Activated CD4-positive, alpha-beta T cell treated with anti-CD3 and anti-CD28 coated beads, Interleukin-2, Interleukin-6, amounts not matched to agents 100 ng/mL and 50 ng/mL, durations not matched to agents 16 hours and 8 hours (primary cell): Measurements from ENCODE around the gene SUN5.
A peak's percentile ranks its signal among the peaks of the same experiment; 100 is the strongest.

Source experiments
- DNase-seq: peaks from one replicate; pipeline ENCODE4 v3.0.0-alpha.2; 2020

Gene SUN5

DNA sequence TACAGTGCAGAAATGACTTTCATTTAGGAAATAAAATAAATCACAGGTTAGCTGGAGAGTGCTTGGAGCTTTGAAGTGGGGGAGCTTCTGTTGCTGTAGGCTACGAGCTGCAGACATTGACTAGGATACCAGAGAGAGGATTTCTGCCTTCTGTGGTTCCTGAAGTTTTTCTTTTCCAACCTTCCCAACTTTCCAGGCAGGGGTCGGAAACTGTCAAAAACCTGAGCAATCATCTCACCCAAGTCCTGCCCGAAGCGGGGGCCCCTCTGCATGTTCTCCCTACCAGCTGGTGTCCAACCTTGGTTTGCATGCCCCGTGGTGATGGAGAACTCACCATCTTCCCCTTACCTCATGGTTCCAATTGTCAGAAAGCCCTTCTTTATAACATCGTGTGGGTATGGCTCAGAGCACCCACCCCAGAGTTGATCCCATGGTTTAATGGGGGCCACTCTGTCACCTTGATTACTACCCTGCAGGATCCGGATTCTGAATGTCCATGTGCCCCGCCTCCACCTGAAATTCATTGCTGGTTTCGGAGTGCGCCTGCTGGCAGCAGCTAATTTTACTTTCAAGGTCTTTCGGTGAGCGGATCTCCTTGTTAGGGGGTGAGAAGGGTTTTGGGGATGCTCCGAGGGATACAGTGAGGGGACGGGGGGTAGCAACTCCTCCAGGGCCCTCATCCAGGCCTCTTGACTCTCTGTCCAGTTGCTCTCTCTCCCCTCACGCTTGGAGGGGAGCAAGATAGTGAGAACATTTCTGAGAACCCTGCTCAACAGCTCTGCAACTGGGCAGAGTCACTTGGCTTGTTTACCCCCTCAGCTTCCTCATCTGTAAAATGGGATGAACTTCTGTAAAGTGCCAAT is 8.3 kb upstream of the SUN5 start:
- DNase-seq: no peak

DNA sequence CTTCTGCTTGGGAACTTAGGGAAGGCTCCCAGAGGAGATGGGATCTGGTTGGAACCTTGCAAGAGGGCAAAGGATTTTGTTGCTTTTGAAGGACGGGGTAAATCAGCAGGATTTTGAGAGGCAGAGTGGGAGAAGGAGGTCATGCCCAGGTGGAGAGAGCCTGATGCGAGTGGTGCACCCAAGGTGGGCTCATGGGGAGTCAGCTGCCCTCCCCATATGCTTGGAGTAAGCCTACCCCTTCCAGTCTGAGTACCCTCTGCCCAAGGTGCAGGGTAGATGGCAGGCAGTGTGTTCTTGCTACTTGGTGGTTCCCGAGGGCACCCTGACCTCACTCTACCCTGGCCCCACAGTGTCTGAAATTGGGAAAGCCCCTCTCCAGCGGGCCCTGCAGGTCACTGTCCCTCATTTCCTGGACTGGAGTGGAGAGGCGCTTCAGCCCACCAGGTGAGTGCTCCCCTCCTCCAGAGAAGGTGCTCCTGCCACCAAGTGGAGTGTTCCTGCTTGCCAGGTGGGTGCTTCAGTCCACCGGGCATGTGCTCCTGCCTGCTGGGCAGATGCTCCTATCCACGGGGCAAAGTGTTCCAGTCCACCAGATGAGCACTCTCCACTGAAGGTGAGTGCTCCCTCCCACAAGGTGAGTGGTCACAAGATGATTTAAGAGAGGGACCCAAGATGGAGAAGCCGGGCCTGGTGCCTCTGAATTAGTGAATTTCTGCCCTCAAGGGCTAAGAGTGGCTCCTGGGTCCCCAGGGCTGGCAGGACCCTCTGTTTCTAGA is 6.6 kb upstream of the SUN5 start:
- DNase-seq: no peak

DNA sequence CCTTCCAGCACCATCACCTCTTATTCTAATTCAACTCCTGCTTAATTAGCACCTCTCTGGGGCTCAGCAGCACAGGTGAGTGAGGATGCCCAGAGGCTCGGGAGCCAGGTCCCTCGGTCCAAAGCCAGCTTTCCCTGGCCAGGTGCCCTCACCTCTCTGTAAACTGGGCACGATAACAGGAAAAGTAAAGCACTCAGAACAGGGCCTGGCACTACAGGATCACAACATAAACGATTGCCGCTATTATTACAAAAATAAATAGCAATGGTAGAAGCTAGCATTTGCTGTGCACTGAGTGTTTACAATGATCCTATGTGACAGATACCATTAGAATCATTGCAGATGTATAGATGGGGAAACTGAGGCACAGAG is 5.9 kb upstream of the SUN5 start:
- DNase-seq: no peak

DNA sequence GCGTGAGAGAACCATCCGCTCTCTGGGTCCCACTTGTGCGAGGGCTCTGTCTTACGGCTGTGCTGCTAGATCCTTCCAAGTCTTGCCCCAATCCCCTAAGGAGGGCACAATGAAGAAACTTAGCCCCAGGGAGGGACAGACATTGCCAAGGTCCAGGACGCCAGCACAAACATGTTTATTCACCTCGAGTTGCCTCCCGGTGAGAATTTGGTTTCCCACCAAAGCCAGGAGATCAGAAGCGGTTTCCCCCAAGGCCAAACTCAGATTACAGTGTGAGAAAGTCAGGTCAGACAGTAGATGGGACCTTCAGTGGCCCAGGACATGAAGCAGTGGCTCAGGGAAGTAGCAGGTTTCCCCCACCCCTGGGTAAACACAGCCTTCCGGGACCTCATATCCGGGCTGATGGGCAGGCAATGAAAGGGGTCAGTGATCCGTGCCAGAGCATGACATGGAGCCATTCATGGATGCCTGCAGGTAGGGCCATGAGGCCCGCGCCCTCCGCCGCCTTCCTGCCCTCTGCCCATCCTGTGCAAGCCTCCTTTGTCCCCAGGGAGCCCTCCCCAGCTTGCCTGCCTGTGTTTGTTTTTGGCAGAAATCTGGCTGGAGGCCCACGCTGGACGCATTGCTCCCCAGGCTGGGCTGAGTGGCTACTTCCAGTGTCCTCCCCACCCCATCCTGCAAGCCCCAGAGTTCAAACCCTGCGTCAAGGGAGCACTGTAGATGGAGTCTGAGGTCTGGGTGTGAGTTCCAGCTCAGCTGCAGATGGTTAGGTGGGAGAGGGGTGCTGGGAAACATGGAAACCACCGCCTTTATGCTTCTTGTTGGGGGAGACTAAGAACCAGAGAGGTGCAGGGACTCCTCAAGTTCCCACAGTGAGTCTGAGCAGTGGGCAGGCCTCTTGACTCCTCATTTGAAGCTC is 5.2 kb upstream of the SUN5 start:
- no peak for DNase-seq

DNA sequence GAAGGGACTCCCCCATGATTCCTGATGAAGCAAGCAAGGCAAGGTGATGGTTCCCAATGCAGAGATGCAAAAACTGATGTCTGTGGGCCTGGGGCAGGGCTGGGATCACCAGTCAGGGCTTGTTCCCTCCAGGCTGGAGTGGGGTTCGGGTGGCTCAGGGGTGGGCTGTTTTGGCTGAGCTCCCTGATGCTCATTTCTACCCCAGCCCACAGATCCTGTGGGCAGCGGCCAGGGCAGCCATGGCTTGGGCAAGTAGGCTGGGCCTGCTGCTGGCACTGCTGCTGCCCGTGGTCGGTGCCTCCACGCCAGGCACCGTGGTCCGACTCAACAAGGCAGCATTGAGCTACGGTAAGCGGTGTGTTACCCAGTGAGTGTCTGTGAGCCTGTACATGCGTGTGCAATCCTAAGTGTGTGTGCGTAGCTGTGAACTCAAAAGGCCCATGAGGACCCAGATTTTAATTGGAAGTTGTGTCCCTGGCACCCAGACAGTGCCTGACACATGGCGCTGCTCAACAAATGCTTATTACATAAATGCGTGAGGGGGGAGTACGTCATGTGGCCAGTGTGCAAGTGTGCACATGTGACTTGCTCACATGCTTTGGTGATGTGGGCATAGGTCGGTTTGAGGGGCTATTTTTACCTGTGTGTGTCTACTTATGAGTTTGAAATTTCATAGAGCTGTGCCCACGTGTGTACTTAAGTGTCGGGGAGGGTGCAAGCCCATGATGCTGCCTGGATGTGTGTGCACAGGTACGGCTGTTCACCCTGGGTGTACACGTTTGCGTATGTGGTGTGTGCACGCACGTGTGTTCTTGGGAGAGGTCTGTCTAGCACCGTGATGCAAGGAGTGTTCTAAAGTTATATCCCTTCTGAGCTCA is 4.3 kb upstream of the SUN5 start:
- DNase-seq: no peak

DNA sequence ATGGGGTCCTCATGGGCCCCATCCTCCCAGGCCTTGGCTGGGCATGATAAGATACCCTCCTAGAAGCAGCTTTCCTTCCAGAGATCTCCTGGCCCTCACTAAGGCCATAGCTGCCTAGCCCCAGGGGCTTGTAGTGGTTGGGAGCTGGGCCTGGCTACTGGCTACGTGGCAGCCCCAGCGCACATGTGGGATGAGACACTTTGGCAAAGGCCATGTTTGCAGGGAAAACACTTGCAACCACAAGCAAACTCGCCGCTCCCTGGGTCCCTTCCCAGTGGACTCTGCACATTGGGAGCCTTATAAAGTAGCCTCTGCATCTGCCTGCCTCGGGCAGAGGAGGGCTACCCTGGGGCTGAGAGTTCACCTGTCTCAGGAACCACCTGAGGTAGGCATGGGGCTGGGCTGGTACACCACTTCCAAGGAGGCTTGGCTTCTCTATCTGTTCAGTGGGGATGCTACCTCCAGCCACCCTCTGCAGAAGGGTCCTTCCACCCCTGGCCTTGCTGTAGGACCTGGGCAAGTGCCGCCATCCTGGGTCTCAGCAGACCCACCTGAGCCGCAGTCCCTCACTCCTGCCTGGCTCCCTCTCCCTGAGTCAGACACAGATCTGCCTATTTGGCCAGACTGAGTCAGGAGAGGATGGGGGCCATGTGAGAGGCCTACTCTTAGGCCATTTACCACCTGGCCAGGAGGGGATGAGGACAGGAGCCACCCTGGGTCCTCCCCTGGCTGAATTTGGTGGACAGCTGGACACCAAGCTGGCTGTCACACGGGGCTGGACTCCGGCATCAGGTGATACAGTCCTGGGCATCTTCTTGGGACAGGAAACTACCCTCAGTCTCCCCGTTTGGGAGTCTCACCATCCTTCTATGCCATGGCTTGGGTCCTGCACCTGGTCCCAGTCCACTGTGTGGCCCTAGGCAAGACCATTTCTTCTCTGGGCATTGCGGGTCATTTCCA is 3.4 kb upstream of the SUN5 start, which contains the start of gene BPIFB2:
Gene BPIFB2 (plus strand): TSS at position 329 of the 960 bp plus-strand sequence. CDS start 871 bp downstream, outside the sequence.
- DNase-seq: no peak

DNA sequence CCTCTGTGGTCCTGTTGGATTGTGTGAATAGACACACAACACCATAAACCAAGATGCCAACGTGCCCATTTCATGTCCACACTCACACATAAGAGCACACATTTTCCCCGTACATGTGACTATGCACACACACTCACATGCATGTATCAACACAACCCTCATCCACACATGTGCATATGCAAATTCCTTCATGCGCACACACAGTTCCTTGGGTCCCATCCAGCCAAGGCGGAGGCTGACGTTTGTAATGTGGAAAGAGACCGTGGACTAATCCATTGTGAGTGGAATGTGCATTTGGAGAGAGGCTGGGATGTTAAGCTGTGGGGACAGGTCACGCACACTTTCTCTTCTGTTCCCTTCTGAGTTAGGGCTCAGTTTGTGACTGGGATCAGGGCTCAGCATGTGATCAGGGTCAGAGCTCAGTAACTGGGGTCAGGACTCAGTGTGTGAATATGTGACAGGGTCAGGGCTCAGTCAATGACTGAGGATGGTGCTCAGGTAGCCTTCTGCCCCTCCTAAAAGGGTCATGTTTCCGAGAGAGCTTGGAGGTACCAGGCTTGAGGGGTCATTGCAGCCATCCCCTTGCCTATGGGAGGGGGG is 2.6 kb upstream of the SUN5 start:
- no peak for DNase-seq

DNA sequence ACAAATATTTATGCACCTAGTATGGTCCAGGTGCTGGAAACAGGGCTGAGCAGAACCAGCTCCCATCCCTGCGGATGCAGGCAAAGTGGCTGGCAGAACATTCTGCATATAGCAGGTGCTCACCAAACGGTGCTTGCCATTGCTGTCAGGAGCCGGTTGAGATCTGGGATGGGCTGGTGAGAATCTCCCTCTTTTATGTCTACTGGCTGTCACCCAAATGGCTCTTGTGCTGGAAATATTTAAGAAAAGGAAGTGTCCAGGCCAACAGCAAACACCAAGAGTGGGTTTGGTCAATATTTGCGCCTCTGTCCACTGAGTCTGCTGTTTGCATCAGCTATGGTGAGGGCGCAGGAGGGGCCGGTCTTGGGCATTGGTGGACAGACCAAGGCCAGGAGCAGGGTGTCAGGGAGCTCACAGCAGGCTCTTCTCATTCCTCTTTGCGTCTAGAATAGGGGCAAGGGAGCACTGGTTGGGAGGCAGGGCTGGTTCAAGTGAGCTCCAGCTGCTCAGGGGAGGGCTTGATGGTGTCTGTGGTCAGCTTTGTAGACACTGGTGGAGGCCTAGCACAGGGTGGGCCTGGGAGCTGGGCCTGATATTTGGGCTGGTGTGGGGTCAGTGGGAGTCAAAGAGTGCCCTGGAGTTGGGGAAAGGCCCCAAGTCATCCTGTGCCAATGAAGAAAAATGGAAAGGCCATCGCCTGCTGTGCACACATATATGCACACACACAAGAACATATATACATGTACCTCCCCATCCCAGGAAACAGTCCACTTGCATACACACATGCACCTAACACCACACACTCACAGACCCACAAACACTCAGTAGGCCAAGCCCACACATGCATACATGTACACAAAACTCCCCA is 1.9 kb upstream of the SUN5 start:
- no peak for DNase-seq

DNA sequence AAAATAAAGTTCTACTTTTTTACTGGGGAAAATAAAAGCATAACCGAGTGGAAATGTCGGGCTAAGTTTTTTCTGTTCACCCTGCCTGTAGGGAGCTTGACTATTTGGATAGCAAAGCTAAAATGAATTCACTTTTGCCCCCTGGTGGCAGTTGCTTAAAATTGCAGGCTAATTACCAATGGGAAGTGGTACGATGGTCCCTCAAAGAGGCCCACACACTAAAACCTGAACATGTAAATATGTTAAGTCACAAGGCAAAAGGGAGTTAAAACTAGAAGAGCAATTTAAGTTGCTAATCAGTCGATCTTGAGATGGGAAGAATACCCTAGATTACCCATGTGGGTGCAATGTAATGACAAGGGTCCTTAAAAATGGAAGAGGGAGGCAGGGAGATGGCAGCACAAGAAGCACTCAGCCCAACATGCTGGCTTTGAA is 916 bp upstream of the SUN5 start:
- peak; percentile 66 for DNase-seq

DNA sequence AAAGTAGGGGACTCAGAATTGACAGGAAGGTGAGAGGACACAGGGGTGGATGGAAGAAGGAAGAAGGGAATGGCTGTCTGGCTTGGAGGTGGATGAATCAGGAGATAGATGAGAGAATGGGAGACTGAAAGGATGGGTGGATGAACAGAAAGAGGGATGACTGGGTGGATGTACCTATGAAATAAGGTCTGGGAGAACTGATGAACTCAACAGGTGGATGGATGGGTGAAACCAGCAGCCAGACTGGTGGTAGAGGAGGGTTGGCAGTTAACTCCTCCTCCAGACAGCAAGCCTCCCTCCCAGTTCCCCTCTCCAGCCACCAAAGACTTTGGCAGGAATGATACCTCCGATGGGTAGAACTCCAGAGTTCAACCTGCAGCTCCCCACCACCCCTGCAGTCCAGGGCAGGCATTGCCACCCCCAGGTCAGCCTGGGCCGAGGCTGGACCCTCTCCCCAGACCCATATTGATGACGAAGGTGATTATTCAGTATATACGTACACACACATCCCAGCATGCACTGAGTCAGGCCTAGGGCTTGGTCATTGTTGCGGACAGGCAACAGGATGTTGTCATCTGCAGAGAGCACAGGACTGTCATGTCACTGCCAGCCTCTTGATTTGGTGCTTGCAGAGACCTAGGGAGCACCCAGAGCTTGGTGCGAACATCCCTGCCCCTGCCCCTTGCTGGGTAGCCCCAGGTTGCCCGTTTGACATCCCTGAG is 2.0 kb downstream of the SUN5 start:
- no peak for DNase-seq

DNA sequence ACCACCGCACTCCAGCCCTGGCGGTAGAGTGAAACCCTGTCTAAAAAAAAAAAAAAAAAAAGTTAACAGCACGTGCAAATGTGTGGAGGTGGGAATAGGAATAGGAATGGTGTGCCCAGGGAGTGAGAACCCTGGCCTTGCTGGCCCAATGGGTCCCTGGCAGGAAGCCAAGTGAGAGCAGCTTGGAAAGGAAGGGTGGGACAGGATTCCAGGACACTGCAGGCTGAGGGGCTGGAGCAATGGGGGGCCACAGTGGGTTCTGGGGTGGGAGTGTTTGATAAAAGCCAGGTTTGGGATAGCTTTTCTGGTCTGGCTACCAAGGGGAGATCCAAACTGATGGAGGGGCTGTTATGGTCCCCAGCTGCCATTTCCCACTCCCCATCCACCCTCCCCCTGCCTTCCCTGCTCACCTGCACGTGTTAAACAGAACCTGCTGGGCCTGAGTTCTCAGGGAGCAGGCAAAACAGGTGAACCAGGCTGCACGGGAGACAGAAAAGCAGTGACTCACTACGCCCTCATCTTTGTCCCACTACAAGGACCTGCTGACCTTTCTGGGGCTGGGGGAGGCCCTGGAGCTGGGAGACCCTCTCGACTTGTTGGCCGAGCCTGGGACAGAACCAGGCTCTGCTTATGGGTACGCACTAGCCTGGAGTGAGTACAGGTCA is 3.3 kb downstream of the SUN5 start:
- no peak for DNase-seq

DNA sequence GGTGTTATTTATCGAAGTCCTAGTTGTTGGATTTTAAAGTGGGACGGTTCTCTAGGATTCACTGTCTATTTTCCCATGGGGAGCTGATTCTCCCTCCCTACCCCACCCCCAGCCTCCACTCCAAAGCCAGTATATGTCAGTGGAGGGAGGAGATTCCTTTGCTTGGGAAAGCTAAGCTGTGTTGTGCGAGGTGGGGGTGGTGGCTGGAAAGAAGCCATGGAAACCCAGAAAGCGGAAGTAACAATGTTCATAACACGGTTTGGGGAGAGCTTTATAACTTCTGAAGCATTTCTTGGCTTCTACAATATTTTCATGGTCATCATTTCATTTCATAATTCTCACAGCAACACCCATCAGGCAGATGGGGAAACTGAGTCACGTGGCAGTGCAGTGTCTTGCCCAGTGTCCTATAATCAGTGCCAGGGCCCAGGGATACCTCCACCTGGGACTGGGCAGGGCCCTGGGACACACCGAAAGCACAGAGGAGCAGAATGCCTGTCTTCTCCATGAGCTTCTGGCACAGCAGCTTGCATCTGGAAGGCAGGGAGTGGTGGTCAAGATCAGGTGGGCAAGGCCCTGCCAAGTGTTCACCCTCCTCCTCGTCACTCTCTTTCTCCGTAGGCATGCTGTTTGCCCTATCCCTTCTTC is 4.5 kb downstream of the SUN5 start:
- DNase-seq: no peak

DNA sequence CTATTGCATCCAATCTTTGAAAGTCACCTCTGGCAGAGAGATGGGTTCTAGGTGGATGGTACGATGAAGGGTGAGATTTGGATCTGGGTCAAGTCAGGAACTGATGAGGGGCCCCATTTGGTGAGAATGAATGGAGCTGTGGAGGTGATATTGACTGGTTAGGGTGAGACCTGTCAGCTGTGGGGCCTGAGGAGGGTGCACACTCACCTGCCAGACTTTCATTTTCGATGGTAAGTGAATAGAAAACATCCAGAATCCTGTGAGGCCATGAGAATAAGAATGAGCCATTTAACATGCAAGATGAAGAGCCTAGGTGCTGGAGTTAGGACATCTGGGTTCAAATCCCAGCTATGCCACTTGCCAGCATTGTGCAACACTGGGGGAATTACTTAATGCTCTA is 6.8 kb downstream of the SUN5 start:
- no peak for DNase-seq

DNA sequence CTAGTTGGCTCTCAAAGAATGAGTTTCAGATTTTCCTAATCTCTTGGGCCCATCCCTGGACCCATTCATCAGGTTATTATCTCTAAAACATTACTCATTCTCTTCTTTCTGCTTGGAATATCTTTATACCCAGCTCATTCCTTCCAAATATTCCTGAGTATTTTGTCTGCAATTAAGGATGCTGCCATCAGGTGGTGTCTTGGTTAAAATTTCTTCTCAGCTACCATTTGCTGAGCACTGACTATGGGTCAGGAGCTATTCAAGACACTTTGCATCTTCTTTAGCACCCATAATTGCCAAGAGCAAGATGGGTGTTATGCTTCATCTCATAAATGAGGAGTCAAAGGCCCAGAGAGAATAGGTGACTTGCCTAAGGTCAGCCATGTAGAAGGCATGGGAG is 8.4 kb downstream of the SUN5 start:
- no peak for DNase-seq

DNA sequence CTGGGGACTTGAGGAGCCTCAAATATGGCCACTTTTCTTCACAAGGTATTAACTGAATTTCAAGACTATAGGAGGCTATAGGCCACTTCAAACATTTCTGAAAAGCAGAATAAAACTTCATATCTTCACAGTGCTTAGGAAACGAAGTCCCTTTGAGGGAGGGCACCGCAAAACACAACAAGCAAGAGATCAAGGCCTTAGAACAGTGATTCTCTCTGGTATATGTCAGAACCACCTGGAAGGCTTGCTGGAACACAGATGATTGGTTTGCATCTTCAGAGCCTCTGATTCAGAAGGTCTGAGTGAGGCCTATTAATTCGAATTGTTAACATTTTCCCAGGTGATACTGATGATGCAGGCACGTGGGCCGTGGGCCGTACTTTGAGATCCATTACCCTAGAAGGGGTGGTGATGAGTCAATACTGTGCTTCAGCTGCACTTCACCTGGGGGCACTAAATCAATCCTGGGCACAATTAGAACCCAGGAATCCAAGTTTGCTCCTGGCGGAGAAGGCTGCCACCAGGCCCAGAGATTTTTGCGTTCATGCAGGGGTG is 10.7 kb downstream of the SUN5 start:
- DNase-seq: no peak

DNA sequence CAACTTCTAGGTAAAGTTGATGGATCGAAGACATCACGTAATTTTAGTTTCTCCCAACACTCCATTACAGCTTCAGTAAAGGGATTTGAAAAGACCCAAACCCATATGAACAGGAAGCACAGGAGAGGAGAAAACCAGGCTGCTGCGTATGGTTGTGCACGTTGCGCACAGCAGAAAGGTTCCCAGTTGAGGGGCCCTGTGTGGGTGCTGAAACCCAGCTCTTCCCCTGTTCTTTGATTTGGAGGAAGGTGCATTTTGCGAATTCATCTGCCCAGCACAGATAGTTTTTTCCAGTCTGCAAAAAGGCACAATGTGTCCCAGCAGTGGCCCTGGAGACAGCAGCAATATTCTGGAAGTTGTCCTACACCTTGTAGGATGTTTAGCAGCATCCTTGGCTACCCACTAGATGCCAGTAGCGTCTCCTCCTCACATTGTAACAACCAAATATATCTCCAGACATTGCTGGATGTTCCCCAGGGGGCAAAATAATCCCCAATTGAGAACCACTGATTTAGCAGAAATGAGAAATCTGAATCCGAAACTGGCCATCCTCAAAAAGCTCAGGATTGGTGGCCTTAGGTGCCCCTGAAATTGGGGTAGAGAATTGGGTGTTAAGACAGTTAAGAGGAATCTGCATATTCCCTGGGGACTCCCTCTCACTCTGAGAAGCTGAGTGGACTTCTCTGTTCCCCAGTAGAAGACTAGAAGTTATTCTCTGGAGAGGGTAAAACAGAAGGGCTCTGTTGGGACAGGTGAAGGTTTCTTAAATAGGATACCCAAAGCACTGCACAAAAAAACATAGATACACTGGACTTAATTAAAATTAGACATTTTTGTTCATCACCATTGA is 12.2 kb downstream of the SUN5 start:
- DNase-seq: no peak
